ENCODE measurements around the gene TMTC1. TPM values are rescaled to one million over a fixed set of nuclear protein-coding genes. Genes with fewer than 3 reads are reported as not detected.
A peak's percentile ranks its signal among the peaks of the same experiment; 100 is the strongest.

TMTC1 gene
- total and polyA plus RNA-seq, 2 donors: 24.8 to 30.3 TPM

GRCh38 chr12:29726741-29727348, 56.9 kb downstream of the TMTC1 start:
- Histone ChIP-seq H3K27ac (ENCODE audit: low read depth) (no peak overlapping the region), H3K4me1 (ENCODE audit: insufficient read depth) (no peaks in the 10 kb centered on the region), H3K4me3 (ENCODE audit: low read depth, low read length) (no peak overlapping the region), H3K36me3 (ENCODE audit: insufficient read depth) (no peaks in the 10 kb centered on the region)
- 41% methylated on average over 2 of the region's 2 CpGs for WGBS
- no peak for DNase-seq (ENCODE audit: extremely low spot score)

- WGBS: 15% methylated on average over 3 of the region's 3 CpGs
Measured at GRCh38 chr12:29726321-29726692, 57.4 kb downstream of the TMTC1 start.

DNA sequence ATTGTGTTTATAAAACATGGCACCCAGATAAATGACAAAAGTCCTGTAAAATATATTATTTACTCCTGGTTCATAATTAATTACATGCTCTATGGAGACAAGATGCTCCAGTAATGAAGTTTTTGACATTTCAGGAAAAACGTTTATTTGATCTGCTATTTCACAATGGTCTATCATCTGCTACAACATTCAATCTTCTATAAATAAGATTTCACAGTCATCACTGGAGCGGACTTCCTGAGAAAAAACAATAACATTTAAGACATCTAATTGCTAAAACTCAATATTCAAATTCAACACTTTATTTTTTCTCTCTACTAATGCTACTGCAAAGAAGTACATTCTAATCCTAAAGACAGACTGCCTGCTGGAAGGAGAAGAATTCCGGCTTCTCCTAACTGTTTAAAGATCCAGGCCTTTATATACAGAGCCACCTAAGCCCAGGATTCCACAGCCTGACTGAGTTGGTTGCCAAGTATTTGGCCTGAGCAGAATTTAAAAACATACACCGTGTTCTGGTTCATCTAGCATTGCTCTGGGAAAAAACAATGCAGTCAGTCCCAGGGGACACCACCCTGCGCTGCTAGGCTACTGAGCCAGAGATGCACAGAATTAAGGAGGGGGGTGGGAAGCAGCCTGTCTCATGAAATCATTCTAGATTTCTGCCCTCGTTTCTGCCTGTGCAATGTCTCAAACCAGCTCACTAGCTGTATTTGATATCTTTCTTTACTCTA, 58.0 kb downstream of the TMTC1 start:
- H3K36me3 ChIP-seq (ENCODE audit: insufficient read depth): no peaks in the 10 kb centered on the region
- peak overlapping the region; percentile 10 for H3K27ac ChIP-seq (ENCODE audit: low read depth)
- H3K4me3 ChIP-seq (ENCODE audit: low read depth, low read length): no peak overlapping the region
- DNase-seq (ENCODE audit: extremely low spot score): no peak
- 21% methylated on average over 6 of the region's 6 CpGs for WGBS
- no peaks in the 10 kb centered on the region for H3K4me1 ChIP-seq (ENCODE audit: insufficient read depth)

More at GRCh38 chr12:29726321-29726692, 57.4 kb downstream of the TMTC1 start:
- H3K36me3 ChIP-seq (ENCODE audit: insufficient read depth): no peaks in the 10 kb centered on the region
- no peak overlapping the region for H3K4me3 ChIP-seq (ENCODE audit: low read depth, low read length)
- H3K27ac ChIP-seq (ENCODE audit: low read depth): no peak overlapping the region
- no peaks in the 10 kb centered on the region for H3K4me1 ChIP-seq (ENCODE audit: insufficient read depth)
- no peak for DNase-seq (ENCODE audit: extremely low spot score)

- Histone ChIP-seq H3K36me3 (ENCODE audit: insufficient read depth) (no peaks in the 10 kb centered on the region), H3K4me1 (ENCODE audit: insufficient read depth) (no peaks in the 10 kb centered on the region), H3K27ac (ENCODE audit: low read depth) (no peak overlapping the region), H3K4me3 (ENCODE audit: low read depth, low read length) (no peak overlapping the region)
- WGBS: 90% methylated on average over 2 of the region's 2 CpGs
- no peak for DNase-seq (ENCODE audit: extremely low spot score)
Measured at GRCh38 chr12:29722164-29722563, 61.6 kb downstream of the TMTC1 start.

- Histone ChIP-seq H3K36me3 (ENCODE audit: insufficient read depth) (no peaks in the 10 kb centered on the region), H3K4me1 (ENCODE audit: insufficient read depth) (no peaks in the 10 kb centered on the region), H3K4me3 (ENCODE audit: low read depth, low read length) (no peak overlapping the region), H3K27ac (ENCODE audit: low read depth) (no peak overlapping the region)
- no peak for DNase-seq (ENCODE audit: extremely low spot score)
- 68% methylated on average over 5 of the region's 5 CpGs for WGBS
Measured at GRCh38 chr12:29719381-29719780, 64.4 kb downstream of the TMTC1 start.

DNA sequence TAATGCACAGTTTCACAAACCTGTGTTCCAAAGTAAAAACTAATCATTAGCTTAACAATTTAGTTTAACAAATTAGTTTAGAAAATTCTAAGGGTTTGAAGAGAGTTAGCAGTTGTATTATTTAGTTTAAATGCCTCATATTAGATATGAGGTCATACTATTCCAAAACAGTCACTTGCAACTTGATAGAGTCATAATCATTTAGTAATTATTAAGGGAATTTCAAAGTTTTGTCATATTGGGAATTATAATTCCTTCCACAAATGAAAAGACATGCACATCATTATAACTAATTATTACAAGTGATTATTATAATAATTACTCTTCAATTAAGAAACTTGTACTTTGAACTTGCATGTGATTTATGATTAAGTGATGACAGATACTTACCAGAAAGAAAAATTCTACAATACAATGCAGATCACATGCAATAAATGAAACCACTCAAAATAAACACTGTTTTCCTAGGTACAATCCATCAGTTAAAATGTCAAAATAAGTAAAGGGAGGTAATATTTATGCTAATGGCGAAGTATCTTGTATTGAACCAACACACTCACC, 66.1 kb downstream of the TMTC1 start:
- 1% methylated on average over 1 of the region's 1 CpG for WGBS
- Histone ChIP-seq H3K4me3 (ENCODE audit: low read depth, low read length) (no peak overlapping the region), H3K36me3 (ENCODE audit: insufficient read depth) (no peaks in the 10 kb centered on the region), H3K4me1 (ENCODE audit: insufficient read depth) (no peaks in the 10 kb centered on the region), H3K27ac (ENCODE audit: low read depth) (no peak overlapping the region)
- no peak for DNase-seq (ENCODE audit: extremely low spot score)

- no peak overlapping the region for H3K4me3 ChIP-seq (ENCODE audit: low read depth, low read length)
Measured at GRCh38 chr12:29714966-29715365, 68.8 kb downstream of the TMTC1 start.

DNA sequence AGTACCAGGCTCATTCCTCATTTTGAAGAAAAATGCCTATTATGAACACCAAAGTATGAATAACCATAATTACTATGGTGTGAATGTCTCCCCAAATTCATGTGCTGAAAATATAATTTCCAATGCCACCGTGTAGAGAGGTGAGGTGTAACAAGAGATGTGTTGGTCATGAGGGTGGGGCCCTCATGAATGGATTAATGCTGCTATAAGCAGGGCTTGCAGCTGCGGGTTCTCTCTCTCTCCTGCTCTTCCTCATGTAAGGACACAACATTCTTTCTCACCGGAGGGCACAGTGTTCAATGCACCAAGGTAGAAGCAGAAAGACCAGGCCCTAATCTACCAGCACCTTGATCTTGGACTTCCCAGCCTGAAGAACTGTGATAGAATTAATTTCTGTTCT, 70.0 kb downstream of the TMTC1 start:
- WGBS: 86% methylated on average over 3 of the region's 3 CpGs
- no peak overlapping the region for H3K27ac ChIP-seq (ENCODE audit: low read depth)
- no peak for DNase-seq (ENCODE audit: extremely low spot score)
- H3K4me3 ChIP-seq (ENCODE audit: low read depth, low read length): no peak overlapping the region
- H3K36me3 ChIP-seq (ENCODE audit: insufficient read depth): no peaks in the 10 kb centered on the region
- no peaks in the 10 kb centered on the region for H3K4me1 ChIP-seq (ENCODE audit: insufficient read depth)

More at GRCh38 chr12:29714966-29715365, 68.8 kb downstream of the TMTC1 start:
- DNase-seq (ENCODE audit: extremely low spot score): no peak
- H3K27ac ChIP-seq (ENCODE audit: low read depth): no peak overlapping the region
- no peaks in the 10 kb centered on the region for H3K4me1 ChIP-seq (ENCODE audit: insufficient read depth)
- H3K36me3 ChIP-seq (ENCODE audit: insufficient read depth): no peaks in the 10 kb centered on the region

DNA sequence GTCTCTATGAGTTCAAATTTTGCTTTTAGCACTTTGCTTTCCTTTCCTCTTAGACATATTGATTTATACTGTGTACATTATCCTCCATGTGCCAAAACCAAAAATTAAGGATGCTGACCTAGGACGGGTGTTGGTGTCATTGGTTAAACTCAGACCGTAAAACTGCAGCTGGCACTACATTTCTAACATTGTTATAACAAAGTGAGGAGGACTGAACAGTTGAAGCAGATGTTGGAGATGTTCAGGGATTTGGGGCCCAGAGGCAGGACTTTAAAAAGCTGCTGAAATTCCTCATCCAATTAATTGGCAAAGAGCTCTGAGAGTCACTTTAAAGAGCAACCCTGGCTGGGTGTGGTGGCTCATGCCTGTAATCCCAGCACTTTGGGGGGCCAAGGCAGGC, 72.4 kb downstream of the TMTC1 start:
- Histone ChIP-seq H3K4me1 (ENCODE audit: insufficient read depth) (no peaks in the 10 kb centered on the region), H3K36me3 (ENCODE audit: insufficient read depth) (no peaks in the 10 kb centered on the region), H3K27ac (ENCODE audit: low read depth) (no peak overlapping the region), H3K4me3 (ENCODE audit: low read depth, low read length) (no peak overlapping the region)
- 28% methylated on average over 2 of the region's 2 CpGs for WGBS
- DNase-seq (ENCODE audit: extremely low spot score): no peak

DNA sequence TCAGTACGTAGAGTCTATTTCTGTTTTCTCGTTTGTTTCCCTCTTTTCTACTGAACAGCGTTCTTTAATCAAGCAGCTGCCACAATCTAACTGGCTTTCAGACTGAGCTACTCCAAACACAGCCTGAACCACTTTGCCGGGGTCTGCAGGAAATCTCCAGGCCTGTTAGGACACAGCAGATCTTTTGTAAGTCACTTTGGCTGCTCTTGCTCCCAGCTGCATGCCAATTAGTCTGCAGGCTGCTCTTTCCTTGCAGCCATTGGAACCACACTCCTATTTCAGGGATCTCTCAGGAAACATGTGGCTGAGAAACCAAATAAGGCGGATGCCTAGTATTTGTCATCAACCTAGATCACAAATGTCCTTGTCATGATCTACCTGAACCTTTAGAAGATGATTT, 73.6 kb downstream of the TMTC1 start:
- Histone ChIP-seq H3K4me3 (ENCODE audit: low read depth, low read length) (no peak overlapping the region), H3K36me3 (ENCODE audit: insufficient read depth) (no peaks in the 10 kb centered on the region), H3K4me1 (ENCODE audit: insufficient read depth) (no peaks in the 10 kb centered on the region), H3K27ac (ENCODE audit: low read depth) (no peak overlapping the region)
- 50% methylated on average over 5 of the region's 5 CpGs for WGBS
- no peak for DNase-seq (ENCODE audit: extremely low spot score)

DNA sequence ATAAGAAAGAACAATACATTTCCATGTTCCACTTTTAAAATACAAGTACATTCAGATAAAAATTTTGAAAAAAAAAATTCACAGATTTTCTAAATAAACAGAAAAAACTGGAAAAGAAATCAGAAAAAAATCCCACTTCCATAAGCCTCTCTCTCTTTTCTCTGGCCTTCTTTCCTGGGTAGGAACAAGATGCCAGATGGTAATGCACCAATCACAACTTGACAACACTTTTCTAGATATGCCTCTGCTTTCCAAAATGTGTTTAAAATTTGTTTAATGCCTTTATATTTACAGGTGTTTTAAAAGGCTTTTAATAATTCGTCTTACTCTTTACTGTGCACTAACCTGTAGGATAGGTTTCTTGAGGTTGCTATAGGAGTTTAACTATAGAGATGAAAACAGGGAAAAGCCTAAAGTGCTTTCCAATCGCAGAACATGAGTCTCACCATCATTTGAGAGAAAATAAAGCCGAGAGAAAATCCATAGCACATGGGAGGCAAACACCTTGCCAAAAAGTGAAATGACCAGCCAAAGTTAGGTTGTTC, 74.2 kb downstream of the TMTC1 start:
- H3K36me3 ChIP-seq (ENCODE audit: insufficient read depth): no peaks in the 10 kb centered on the region
- H3K4me1 ChIP-seq (ENCODE audit: insufficient read depth): no peaks in the 10 kb centered on the region
- no peak overlapping the region for H3K4me3 ChIP-seq (ENCODE audit: low read depth, low read length)
- no peak for DNase-seq (ENCODE audit: extremely low spot score)
- H3K27ac ChIP-seq (ENCODE audit: low read depth): no peak overlapping the region
- WGBS: 61% methylated on average over 3 of the region's 3 CpGs

DNA sequence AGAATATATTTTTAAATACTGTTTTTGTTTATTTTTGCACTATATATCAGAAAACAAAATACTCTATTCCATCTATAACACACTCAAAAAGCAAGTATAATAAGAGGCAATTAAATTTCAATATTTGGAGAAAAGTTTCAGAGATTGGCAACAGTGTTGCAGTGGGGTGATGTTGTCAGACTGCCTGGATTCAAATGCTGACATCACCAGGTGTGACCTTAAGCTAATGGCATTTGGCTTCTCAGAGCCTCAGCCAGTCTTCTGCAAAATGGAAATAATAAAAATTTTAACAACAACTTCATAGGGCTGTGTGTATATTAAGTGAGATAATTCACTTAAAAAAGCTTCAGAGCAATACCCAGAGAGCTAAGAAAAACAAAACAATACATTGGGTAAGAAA, 74.7 kb downstream of the TMTC1 start:
- Histone ChIP-seq H3K4me1 (ENCODE audit: insufficient read depth) (no peaks in the 10 kb centered on the region), H3K4me3 (ENCODE audit: low read depth, low read length) (no peak overlapping the region), H3K36me3 (ENCODE audit: insufficient read depth) (no peaks in the 10 kb centered on the region), H3K27ac (ENCODE audit: low read depth) (no peak overlapping the region)
- no peak for DNase-seq (ENCODE audit: extremely low spot score)

GRCh38 chr12:29707846-29708245, 75.9 kb downstream of the TMTC1 start:
- Histone ChIP-seq H3K36me3 (ENCODE audit: insufficient read depth) (no peaks in the 10 kb centered on the region), H3K27ac (ENCODE audit: low read depth) (no peak overlapping the region), H3K4me3 (ENCODE audit: low read depth, low read length) (no peak overlapping the region), H3K4me1 (ENCODE audit: insufficient read depth) (no peaks in the 10 kb centered on the region)
- 88% methylated on average over 2 of the region's 2 CpGs for WGBS
- DNase-seq (ENCODE audit: extremely low spot score): no peak

DNA sequence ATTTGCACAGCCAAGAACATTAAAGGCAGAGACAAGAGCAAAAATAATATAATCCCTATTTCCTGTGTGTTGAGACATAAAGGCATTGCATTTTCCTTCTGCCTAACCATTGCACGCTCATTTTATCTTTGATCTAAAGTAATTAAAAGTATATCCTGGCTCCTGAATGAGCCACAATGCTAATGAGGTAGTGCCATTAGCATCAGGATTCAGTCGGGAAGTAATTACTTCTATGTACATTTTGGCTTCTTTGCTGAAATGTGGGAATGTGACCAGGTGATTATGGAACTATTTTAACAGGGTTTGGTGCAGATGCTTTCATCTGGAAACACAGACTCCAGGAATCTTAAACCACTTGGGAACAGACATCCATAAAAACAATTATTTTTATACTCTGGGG, 77.4 kb downstream of the TMTC1 start:
- Histone ChIP-seq H3K36me3 (ENCODE audit: insufficient read depth) (no peaks in the 10 kb centered on the region), H3K4me1 (ENCODE audit: insufficient read depth) (no peaks in the 10 kb centered on the region)
- WGBS: 32% methylated on average over 2 of the region's 2 CpGs

More for the DNA sequence above, 77.4 kb downstream of the TMTC1 start:
- DNase-seq (ENCODE audit: extremely low spot score): no peak
- no peak overlapping the region for H3K27ac ChIP-seq (ENCODE audit: low read depth)
- no peak overlapping the region for H3K4me3 ChIP-seq (ENCODE audit: low read depth, low read length)
